Measurements from ENCODE around the gene MORF4L2.

MORF4L2 gene

GRCh38 chrX:103631145-103631544 lies 55.4 kb downstream of the MORF4L2 start:
- DNase-seq (ENCODE audit: low spot score) = no peak

DNA sequence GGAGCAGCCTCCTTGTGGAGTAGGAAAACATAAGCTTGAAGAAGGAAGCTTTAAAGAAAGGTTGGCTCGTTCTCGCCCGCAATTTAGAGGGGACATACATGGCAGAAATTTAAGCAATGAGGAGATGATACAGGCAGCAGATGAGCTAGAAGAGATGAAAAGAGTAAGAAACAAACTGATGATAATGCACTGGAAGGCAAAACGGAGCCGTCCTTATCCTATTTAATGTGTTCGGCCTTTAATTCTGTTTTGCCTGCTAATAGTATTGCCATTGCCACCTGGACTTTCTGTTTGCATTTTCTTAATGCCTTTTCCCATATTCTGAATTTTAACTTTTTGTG lies 56.4 kb downstream of the MORF4L2 start:
- no peak for DNase-seq (ENCODE audit: low spot score)

GRCh38 chrX:103629318-103630170 lies 57.0 kb downstream of the MORF4L2 start:
- DNase-seq (ENCODE audit: low spot score) = peak; percentile 89

DNA sequence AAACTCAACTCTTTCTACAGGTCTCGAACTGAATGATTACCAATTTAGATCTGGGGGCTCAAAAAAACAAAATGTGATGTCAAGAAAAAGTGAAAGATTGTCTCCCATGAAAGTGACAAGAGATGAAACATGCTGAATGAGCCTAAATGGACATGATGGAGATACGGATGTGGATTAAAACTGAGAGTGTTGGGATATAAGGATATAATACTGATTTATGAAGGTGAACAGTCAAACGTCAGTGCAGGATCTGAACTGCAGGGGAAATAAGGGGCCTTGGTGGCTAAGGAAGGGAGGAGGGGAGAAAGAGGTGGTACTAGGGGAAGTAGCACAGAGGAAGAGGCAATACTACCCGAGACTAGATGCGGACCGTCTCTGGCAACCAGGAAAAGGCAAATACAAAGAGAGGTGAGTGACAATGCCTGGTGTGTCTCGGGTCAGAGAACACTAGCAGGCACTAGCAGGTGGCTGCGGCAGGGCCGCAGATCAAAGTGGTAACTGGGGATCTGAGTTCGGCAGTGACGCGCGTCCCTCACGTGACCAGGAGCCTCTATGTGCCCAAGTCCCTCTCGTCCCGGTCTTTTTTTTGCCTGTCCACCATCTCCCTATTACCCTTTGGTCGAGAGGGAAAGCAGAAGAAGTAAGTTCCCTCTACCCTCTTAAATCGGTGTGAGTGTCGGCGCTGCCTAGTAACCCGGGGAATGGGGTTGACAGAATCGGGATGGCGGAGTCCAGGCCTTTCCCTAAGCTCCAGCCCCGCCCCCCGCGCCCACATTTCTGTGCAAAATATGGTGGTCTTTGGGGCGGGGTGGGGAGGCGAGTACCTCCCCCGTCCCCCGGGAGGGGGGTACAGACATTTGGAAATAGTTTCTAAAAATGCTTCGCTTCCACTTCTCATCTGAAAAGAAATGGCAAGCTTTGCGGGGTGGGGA lies 57.8 kb downstream of the MORF4L2 start, which contains the start of gene TCEAL1:
Gene TCEAL1, plus strand, starts transcription at position 590 of the 932 bp plus-strand sequence. CDS start 942 bp downstream, outside the sequence.
- peak; percentile 75 for DNase-seq (ENCODE audit: low spot score)

- DNase-seq (ENCODE audit: low spot score) = no peak
Measured at GRCh38 chrX:103626855-103627254, 59.6 kb downstream of the MORF4L2 start.
